Stimulated activated CD8-positive, alpha-beta memory T cell treated with anti-CD3 and anti-CD28 coated beads, Interleukin-15, amount 100 ng/mL, for 48 hours (primary cell): ENCODE measurements around the gene SAP30L.

Experiments used
- DNase-seq, 2 donors: peaks; one replicate each; pipeline ENCODE4 v3.0.0-alpha.2; 2020; ENCODE audit warnings: low read depth in 2 of 2

SAP30L gene

GRCh38 chr5:154445422-154446194 lies at the start of gene SAP30L:
SAP30L (plus strand) TSS chr5:154445997; CDS start chr5:154446605, 608 bp downstream.
- peak; percentile 90 to 93 for DNase-seq

- DNase-seq, result no peak
These were observed 49.7 kb upstream of the SAP30L start for GRCh38 chr5:154396128-154396527.

GRCh38 chr5:154397652-154398406 lies 48.0 kb upstream of the SAP30L start:
- no peak for DNase-seq

- no peak for DNase-seq
These were observed 45.1 kb upstream of the SAP30L start for GRCh38 chr5:154400678-154401077.

- no peak for DNase-seq
These were observed 44.4 kb upstream of the SAP30L start for GRCh38 chr5:154401355-154401754.

- no peak for DNase-seq
These were observed 43.9 kb upstream of the SAP30L start for GRCh38 chr5:154401931-154402330.

GRCh38 chr5:154402611-154403010 lies 43.2 kb upstream of the SAP30L start:
- no peak for DNase-seq

GRCh38 chr5:154403234-154403633 lies 42.6 kb upstream of the SAP30L start:
- DNase-seq, result no peak

GRCh38 chr5:154403776-154404387 lies 41.9 kb upstream of the SAP30L start:
- no peak for DNase-seq

- peak; percentile 60 to 66 for DNase-seq
These were observed 40.6 kb upstream of the SAP30L start for GRCh38 chr5:154405078-154405792.

GRCh38 chr5:154406231-154406630 lies 39.6 kb upstream of the SAP30L start:
- no peak for DNase-seq

- no peak for DNase-seq
These were observed 39.0 kb upstream of the SAP30L start for GRCh38 chr5:154406826-154407225.

GRCh38 chr5:154408811-154409210 lies 37.0 kb upstream of the SAP30L start:
- no peak for DNase-seq

GRCh38 chr5:154409230-154409840 lies 36.5 kb upstream of the SAP30L start:
- DNase-seq, result no peak

- no peak for DNase-seq
These were observed 35.8 kb upstream of the SAP30L start for GRCh38 chr5:154410008-154410407.

GRCh38 chr5:154410786-154411185 lies 35.0 kb upstream of the SAP30L start:
- DNase-seq, result no peak

- DNase-seq, result no peak
These were observed 34.5 kb upstream of the SAP30L start for GRCh38 chr5:154411338-154411737.

GRCh38 chr5:154412316-154412715 lies 33.5 kb upstream of the SAP30L start:
- no peak for DNase-seq

GRCh38 chr5:154412925-154413324 lies 32.9 kb upstream of the SAP30L start:
- DNase-seq, result no peak

- no peak for DNase-seq
These were observed 30.7 kb upstream of the SAP30L start for GRCh38 chr5:154415114-154415513.

- no peak for DNase-seq
These were observed 27.4 kb upstream of the SAP30L start for GRCh38 chr5:154418344-154418820.
